Measurements from ENCODE around the gene CSPG4. TPM values are rescaled to one million over a fixed set of nuclear protein-coding genes. Genes with fewer than 3 reads are reported as not detected.

CSPG4 gene
- total and polyA plus RNA-seq, 12 donors, result 7.4 to 19.8 (median 12.1) TPM

- Histone ChIP-seq H3K27ac (peak overlapping the region in 6 of 10 donors; percentile 5 to 98 (median 68)), H3K9me3 (no peaks in the 10 kb centered on the region), H3K4me1 (peaks cover 46 to 82% (median 74%) of the 10 kb centered on the region in 9 donors), H3K4me3 (peak overlapping the region in 9 of 10 donors; percentile 24 to 87 (median 77)), H3K36me3 (peaks cover 0 to 40% (median 0%) of the 10 kb centered on the region in 9 donors), H3K27me3 (peaks cover 0 to 5% (median 0%) of the 10 kb centered on the region in 7 donors)
- intact Hi-C loops (cut with DNase I), result loop anchor here in 1 of 10 donors (10.0 kb wide), 1 partner anchor 255 kb away; the partner anchor contains the start of gene FBXO22
- no peak for TF ChIP-seq CTCF (IDR thresholded peaks at IDR 0.05)
- DNase-seq (no peak), ATAC-seq (no peak)
- WGBS, 2 donors, result 89 to 91% methylated on average over 18 of the region's 18 CpGs
Observed at GRCh38 chr15:75649848-75650247, 62.8 kb downstream of the CSPG4 start.

DNA sequence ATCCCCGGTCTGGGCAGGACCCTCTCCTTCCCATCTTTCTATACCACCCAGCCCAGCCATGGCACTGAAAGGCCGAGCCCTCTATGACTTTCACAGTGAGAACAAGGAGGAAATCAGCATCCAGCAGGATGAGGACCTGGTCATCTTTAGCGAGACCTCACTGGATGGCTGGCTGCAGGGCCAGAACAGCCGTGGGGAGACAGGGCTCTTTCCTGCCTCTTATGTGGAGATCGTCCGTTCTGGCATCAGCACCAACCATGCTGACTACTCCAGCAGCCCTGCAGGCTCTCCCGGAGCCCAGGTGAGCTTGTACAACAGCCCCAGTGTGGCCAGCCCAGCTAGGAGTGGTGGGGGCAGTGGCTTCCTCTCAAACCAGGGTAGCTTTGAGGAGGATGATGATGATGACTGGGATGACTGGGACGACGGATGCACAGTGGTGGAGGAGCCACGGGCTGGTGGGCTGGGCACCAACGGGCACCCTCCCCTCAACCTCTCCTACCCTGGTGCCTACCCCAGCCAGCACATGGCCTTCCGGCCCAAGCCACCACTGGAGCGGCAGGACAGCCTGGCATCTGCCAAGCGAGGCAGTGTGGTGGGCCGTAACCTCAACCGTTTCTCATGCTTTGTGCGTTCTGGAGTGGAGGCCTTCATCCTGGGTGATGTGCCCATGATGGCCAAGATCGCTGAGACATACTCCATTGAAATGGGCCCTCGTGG, 63.4 kb downstream of the CSPG4 start:
- no peak for TF ChIP-seq CTCF (IDR thresholded peaks at IDR 0.05)
- 72 to 77% methylated on average over 19 of the region's 19 CpGs for WGBS, 2 donors
- Histone ChIP-seq H3K4me1 (peaks cover 43 to 75% (median 68%) of the 10 kb centered on the region in 9 donors), H3K36me3 (peaks cover 0 to 34% (median 0%) of the 10 kb centered on the region in 9 donors), H3K4me3 (peak overlapping the region; percentile 67 to 87 (median 77)), H3K9me3 (no peaks in the 10 kb centered on the region), H3K27ac (peak overlapping the region; percentile 90 to 98 (median 96)), H3K27me3 (peaks cover 0 to 5% (median 0%) of the 10 kb centered on the region in 7 donors)
- intact Hi-C loops (cut with DNase I), result loop anchor here in 1 of 10 donors (10.0 kb wide), 1 partner anchor 256 kb away; the partner anchor contains the start of gene FBXO22
- DNase-seq, result no peak
- ATAC-seq, result no peak

DNA sequence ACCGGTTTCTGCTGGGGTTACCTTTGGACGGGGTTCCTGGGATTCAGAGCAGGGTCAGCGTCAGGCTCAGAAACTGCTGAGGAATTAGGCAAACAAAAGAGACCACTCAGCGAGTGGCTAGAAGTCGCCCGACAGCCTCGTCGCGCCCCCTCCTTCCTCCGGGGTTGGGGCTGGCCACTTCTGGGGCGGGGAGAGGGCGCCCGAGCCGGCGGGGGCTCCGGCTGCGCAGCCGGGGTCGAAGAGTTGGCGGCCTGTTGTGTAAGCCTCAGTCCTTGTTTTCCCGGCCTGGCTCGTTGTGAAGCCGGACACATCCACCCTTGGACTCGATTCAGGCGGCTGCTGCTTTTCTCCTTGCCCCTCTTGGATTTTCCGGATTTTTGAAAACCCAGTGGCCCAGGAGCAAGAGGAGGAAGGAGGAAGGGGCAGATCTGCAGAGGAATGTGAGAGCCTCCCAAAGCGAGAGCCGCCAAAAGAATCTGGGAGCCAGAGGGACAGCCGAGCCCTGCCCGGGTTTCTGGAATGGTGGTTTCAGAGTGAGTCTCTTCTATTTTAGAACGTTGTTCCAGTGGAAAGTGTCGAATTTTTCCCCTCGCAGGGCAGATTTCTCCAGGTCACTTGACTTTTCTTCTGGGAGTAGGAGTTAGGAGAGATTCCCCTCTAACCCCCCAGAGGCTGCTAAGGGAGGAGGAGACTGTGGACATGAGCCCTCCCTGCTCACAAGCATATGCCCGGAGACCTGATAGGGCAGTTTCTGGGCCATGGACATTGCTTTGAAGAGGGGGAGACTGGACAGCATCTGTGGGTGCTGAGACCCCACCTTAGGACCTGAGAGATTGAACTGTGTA, 64.3 kb downstream of the CSPG4 start:
- TF ChIP-seq CTCF (IDR thresholded peaks at IDR 0.05), result no peak
- Histone ChIP-seq H3K36me3 (peaks cover 0 to 28% (median 0%) of the 10 kb centered on the region in 9 donors), H3K4me3 (peak overlapping the region; percentile 67 to 87 (median 77)), H3K9me3 (no peaks in the 10 kb centered on the region), H3K27ac (peak overlapping the region; percentile 90 to 98 (median 96)), H3K4me1 (peaks cover 41 to 67% (median 59%) of the 10 kb centered on the region in 9 donors), H3K27me3 (peaks cover 0 to 5% (median 0%) of the 10 kb centered on the region in 7 donors)
- intact Hi-C loops (cut with DNase I), result loop anchor here in 1 of 10 donors (10.0 kb wide), 1 partner anchor 256 kb away; the partner anchor contains the start of gene FBXO22
- 2 to 4% methylated on average over 29 to 34 of the region's 34 CpGs for WGBS, 2 donors
- ATAC-seq (peak; percentile 24 to 46 (median 37)), DNase-seq (peak; percentile 53 to 59)

Data from heart right ventricle (tissue), 16 donors.